Activated CD8-positive, alpha-beta memory T cell treated with anti-CD3 and anti-CD28 coated beads for 1 hour (primary cell): ENCODE results near the gene OR5K1.

Source experiments
- DNase-seq, 2 donors: peaks; one replicate each; pipeline ENCODE4 v3.0.0-alpha.2; 2020; ENCODE audit warnings: low read depth in 1 of 2; ENCODE audit errors: extremely low read depth in 1 of 2

The OR5K1 gene

DNA sequence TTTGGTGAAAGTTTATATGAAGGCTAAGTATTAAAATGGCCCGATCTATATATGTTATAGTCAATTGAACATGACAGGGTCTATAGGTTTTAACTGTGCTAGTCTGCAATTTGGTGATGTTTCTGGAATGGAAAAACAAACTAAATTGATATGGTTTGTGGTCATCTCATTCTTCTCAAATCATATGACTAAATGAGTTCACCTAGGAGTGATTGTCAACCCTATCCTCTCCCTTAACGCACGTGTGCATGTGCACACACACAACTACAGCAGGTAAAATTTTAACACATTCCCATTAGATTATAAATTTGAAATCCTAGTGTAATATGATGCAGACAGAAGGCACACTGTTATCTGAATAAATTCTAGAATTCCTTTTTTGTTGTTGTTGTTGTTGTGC lies 50.7 kb downstream of the OR5K1 start:
- no peak for DNase-seq

DNA sequence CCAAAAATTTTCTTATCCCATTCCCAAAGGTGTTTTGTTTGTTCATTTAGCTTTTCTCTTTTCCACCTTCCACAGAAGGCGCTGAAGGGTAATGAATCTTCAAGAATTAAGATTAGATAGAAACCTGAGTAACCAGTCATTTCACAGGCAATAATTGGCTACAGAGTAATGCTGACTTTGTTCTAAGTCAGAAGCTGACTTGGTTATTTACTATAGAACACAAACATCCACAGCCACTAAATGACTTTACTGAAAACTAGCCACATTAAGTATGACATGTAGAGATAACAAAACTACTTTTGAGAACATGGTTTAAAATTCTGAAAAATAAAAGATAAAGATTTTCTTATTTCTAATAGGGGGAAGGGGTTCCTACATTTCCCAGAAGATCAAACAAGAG lies 51.9 kb downstream of the OR5K1 start:
- no peak for DNase-seq

DNA sequence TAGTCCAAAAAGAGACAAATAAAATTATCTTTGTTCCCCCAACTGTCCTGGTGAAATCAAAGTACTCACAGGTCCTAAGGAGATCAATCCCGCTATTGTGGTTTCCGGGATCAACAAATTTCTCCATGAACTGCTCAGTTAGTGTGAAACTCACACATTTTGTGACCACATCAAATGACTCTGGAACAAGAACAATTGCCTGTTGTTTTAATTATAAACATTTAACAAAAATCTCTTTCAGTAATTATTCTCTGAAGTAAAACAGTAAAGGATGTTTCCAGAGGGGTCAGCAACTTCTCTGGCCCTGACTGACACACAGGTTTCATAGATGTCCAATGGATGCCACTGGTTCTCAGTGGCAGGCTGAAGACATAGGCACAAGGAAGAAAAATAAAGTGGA lies 55.8 kb downstream of the OR5K1 start:
- no peak for DNase-seq

DNA sequence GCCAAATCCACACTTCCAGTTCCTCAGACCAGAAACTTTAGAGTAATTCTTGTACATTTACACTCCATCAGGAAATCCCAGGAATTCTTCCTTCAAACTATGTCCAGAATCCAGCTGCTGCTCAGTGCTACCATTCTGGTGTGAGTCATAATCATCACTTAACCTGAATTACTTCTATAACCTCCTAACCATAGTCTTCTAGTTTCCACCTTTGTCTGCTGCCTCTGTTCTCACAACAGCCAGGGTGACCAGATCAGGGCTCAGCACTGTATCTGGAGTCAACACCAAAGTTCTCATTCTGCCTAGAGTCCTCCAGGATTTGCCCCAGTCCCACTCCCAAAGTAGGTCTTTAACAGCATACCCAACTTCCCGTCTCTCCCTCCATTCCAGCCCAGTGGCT lies 56.4 kb downstream of the OR5K1 start:
- DNase-seq = no peak

DNA sequence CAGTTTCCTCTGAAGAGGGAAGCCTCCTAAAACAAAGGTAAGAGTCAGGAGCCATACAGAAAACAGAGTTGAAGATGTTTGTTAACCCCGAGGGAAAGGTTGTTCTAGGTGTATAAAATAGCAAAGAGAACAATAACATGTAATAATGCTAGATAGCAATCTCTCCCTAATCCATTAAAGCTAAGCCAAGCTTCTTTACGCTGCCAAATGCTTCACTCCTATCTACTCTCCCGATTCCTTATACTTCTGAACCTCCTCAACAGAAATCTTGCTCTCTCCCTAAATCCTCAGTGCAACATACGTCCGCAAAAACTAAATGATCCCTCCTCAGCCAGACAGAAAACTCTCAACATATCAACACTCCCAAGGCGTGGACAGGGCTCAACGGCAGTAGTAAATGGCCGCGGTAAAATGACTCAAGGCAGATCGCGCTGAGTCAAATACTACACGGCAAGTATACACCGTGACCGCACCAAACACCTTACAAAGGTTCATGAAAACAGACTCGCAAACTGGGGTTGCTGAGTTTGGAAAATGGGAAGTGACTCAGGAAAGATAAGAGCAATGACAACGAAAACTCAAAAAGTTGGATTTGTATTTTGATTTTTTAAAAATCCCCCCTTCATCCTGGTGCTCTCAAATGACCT lies 59.0 kb downstream of the OR5K1 start:
- DNase-seq = peak in 1 of 2 donors; percentile 16
